Muscle layer of colon (tissue), 2 donors: Measurements from ENCODE around the gene PPARA.

Source experiments
- H3K27ac ChIP-seq: one replicate; pipeline ENCODE4 v1.7.0; 2013; ENCODE audit warnings: low read depth, mild to moderate bottlenecking, low read length, moderate library complexity
- H3K27me3 ChIP-seq, 2 donors: one replicate each; pipeline ENCODE4 v1.7.0; 2013; ENCODE audit warnings: low read length in 2 of 2, mild to moderate bottlenecking in 2 of 2; ENCODE audit not compliant: insufficient read depth in 2 of 2, control insufficient read depth in 1 of 2
- H3K36me3 ChIP-seq: one replicate; pipeline ENCODE4 v1.7.0; 2013; ENCODE audit warnings: mild to moderate bottlenecking, low read length; ENCODE audit not compliant: insufficient read depth
- H3K4me1 ChIP-seq: one replicate; pipeline ENCODE4 v1.7.0; 2013; ENCODE audit warnings: mild to moderate bottlenecking, low read length; ENCODE audit not compliant: insufficient read depth
- H3K4me3 ChIP-seq, 2 donors: one replicate each; pipeline ENCODE4 v1.7.0; 2013; ENCODE audit warnings: low read length in 2 of 2, low read depth in 1 of 2, mild to moderate bottlenecking in 1 of 2, moderate library complexity in 1 of 2
- H3K9ac ChIP-seq: one replicate; pipeline ENCODE4 v1.7.0; 2013; ENCODE audit warnings: low read length
- H3K9me3 ChIP-seq: one replicate; pipeline ENCODE4 v1.7.0; 2013; ENCODE audit warnings: mild to moderate bottlenecking, low read length
- donor health status: abdominal sarcoma.
- donor health status: Adenocarcinoma of cecum.

PPARA gene

GRCh38 chr22:46142548-46143490 lies 7.5 kb upstream of the PPARA start:
- Histone ChIP-seq H3K4me3 (no peak overlapping the region), H3K36me3 (no peaks in the 10 kb centered on the region), H3K27me3 (no peaks in the 10 kb centered on the region), H3K4me1 (no peaks in the 10 kb centered on the region), H3K9ac (no peak overlapping the region), H3K9me3 (no peaks in the 10 kb centered on the region), H3K27ac (no peak overlapping the region)

GRCh38 chr22:46143491-46144147 lies 6.7 kb upstream of the PPARA start:
- no peaks in the 10 kb centered on the region for H3K4me1 ChIP-seq
- H3K4me3 ChIP-seq, result no peak overlapping the region
- H3K9me3 ChIP-seq, result no peaks in the 10 kb centered on the region
- H3K36me3 ChIP-seq, result no peaks in the 10 kb centered on the region
- H3K27me3 ChIP-seq, result no peaks in the 10 kb centered on the region
- no peak overlapping the region for H3K9ac ChIP-seq
- no peak overlapping the region for H3K27ac ChIP-seq

GRCh38 chr22:46145361-46145851 lies 4.9 kb upstream of the PPARA start:
- Histone ChIP-seq H3K36me3 (no peaks in the 10 kb centered on the region), H3K27ac (no peak overlapping the region), H3K4me3 (no peak overlapping the region), H3K4me1 (no peaks in the 10 kb centered on the region), H3K27me3 (no peaks in the 10 kb centered on the region), H3K9ac (no peak overlapping the region), H3K9me3 (no peaks in the 10 kb centered on the region)

GRCh38 chr22:46145896-46146295 lies 4.4 kb upstream of the PPARA start:
- H3K27ac ChIP-seq, result no peak overlapping the region
- H3K9me3 ChIP-seq, result no peaks in the 10 kb centered on the region
- no peak overlapping the region for H3K9ac ChIP-seq
- H3K27me3 ChIP-seq, result no peaks in the 10 kb centered on the region
- H3K36me3 ChIP-seq, result no peaks in the 10 kb centered on the region
- H3K4me3 ChIP-seq, result no peak overlapping the region
- H3K4me1 ChIP-seq, result no peaks in the 10 kb centered on the region

- Histone ChIP-seq H3K4me1 (no peaks in the 10 kb centered on the region), H3K9ac (no peak overlapping the region), H3K27ac (no peak overlapping the region), H3K9me3 (no peaks in the 10 kb centered on the region), H3K36me3 (no peaks in the 10 kb centered on the region), H3K27me3 (no peaks in the 10 kb centered on the region), H3K4me3 (no peak overlapping the region)
These were observed 4.0 kb upstream of the PPARA start for GRCh38 chr22:46146329-46146728.

GRCh38 chr22:46147061-46147460 lies 3.3 kb upstream of the PPARA start:
- Histone ChIP-seq H3K27ac (no peak overlapping the region), H3K9me3 (no peaks in the 10 kb centered on the region), H3K4me1 (peaks cover 7% of the 10 kb centered on the region), H3K27me3 (no peaks in the 10 kb centered on the region), H3K9ac (no peak overlapping the region), H3K36me3 (no peaks in the 10 kb centered on the region), H3K4me3 (no peak overlapping the region)

GRCh38 chr22:46147471-46148267 lies 2.7 kb upstream of the PPARA start:
- no peak overlapping the region for H3K4me3 ChIP-seq
- no peaks in the 10 kb centered on the region for H3K27me3 ChIP-seq
- H3K36me3 ChIP-seq, result no peaks in the 10 kb centered on the region
- H3K4me1 ChIP-seq, result peaks cover 13% of the 10 kb centered on the region
- H3K9ac ChIP-seq, result no peak overlapping the region
- no peaks in the 10 kb centered on the region for H3K9me3 ChIP-seq
- no peak overlapping the region for H3K27ac ChIP-seq

- Histone ChIP-seq H3K27me3 (no peaks in the 10 kb centered on the region), H3K27ac (no peak overlapping the region), H3K36me3 (no peaks in the 10 kb centered on the region), H3K4me3 (no peak overlapping the region), H3K9me3 (no peaks in the 10 kb centered on the region), H3K4me1 (peaks cover 14% of the 10 kb centered on the region), H3K9ac (no peak overlapping the region)
These were observed 2.0 kb upstream of the PPARA start for GRCh38 chr22:46148336-46148735.

- Histone ChIP-seq H3K4me1 (peaks cover 14% of the 10 kb centered on the region), H3K27me3 (no peaks in the 10 kb centered on the region), H3K27ac (peak overlapping the region; percentile 58), H3K36me3 (no peaks in the 10 kb centered on the region), H3K9me3 (no peaks in the 10 kb centered on the region), H3K4me3 (peak overlapping the region; percentile 59 to 85), H3K9ac (no peak overlapping the region)
These were observed 1.4 kb upstream of the PPARA start for GRCh38 chr22:46148816-46149511.

GRCh38 chr22:46149512-46150033 lies 753 bp upstream of the PPARA start:
- Histone ChIP-seq H3K9ac (no peak overlapping the region), H3K27me3 (no peaks in the 10 kb centered on the region), H3K36me3 (no peaks in the 10 kb centered on the region), H3K4me1 (peaks cover 14% of the 10 kb centered on the region), H3K9me3 (no peaks in the 10 kb centered on the region), H3K27ac (peak overlapping the region; percentile 58), H3K4me3 (peak overlapping the region; percentile 59 to 85)
